Measurements from ENCODE around the gene CLCN1. TPM values are rescaled to one million over a fixed set of nuclear protein-coding genes. Genes with fewer than 3 reads are reported as not detected.

Gene CLCN1
- total RNA-seq, 4 donors from 2014 or later: not detected

DNA sequence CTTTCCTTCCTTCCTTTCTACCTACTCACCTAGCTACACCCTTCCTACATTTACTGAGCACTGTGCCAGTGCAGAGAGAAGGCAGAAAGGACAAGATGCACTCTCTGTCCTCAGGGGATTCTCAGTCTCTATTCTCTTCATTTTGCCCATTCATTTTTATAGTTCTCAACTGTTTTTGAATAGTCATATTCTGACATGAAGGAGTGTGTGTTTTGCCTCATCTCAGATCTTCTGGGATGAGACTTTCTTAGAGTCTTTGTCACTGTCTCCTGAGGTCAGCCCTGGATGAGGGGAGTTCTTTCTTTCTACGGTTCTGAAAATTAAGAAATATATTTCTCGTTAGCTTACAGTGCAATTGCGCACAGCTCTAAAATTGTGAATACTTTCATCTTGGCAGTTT is 21.3 kb downstream of the CLCN1 start:
- Histone ChIP-seq H3K27ac (no peak overlapping the region), H3K27me3 (no peaks in the 10 kb centered on the region), H3K36me3 (no peaks in the 10 kb centered on the region), H3K4me1 (no peaks in the 10 kb centered on the region), H3K9me3 (no peaks in the 10 kb centered on the region), H3K4me3 (replicated peaks in 1 of 3) (no peak overlapping the region)
- no peak for DNase-seq
- WGBS, 2 donors: 89 to 92% methylated on average over 3 of the region's 3 CpGs
- intact Hi-C loops (cut with DNase I): no loop called here
- TF ChIP-seq, protein P1, sequence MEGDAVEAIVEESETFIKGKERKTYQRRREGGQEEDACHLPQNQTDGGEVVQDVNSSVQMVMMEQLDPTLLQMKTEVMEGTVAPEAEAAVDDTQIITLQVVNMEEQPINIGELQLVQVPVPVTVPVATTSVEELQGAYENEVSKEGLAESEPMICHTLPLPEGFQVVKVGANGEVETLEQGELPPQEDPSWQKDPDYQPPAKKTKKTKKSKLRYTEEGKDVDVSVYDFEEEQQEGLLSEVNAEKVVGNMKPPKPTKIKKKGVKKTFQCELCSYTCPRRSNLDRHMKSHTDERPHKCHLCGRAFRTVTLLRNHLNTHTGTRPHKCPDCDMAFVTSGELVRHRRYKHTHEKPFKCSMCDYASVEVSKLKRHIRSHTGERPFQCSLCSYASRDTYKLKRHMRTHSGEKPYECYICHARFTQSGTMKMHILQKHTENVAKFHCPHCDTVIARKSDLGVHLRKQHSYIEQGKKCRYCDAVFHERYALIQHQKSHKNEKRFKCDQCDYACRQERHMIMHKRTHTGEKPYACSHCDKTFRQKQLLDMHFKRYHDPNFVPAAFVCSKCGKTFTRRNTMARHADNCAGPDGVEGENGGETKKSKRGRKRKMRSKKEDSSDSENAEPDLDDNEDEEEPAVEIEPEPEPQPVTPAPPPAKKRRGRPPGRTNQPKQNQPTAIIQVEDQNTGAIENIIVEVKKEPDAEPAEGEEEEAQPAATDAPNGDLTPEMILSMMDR (IDR thresholded peaks at IDR 0.05): no peak
- TF ChIP-seq POLR2A (IDR thresholded peaks at IDR 0.05): no peak

GRCh38 chr7:143341842-143342241 is 25.9 kb downstream of the CLCN1 start:
- 93 to 95% methylated on average over 7 to 8 of the region's 8 CpGs for WGBS, 2 donors
- TF ChIP-seq POLR2A (IDR thresholded peaks at IDR 0.05): no peak
- TF ChIP-seq, protein P1 (IDR thresholded peaks at IDR 0.05): no peak
- H3K27ac ChIP-seq: no peak overlapping the region
- H3K36me3 ChIP-seq: no peaks in the 10 kb centered on the region
- H3K27me3 ChIP-seq: no peaks in the 10 kb centered on the region
- H3K9me3 ChIP-seq: no peaks in the 10 kb centered on the region
- no peak for DNase-seq
- no peak overlapping the region for H3K4me3 ChIP-seq (replicated peaks in 1 of 3)
- intact Hi-C loops (cut with DNase I): no loop called here
- peaks cover 4 to 6% of the 10 kb centered on the region in 2 donors for H3K4me1 ChIP-seq

- no peak overlapping the region for H3K4me3 ChIP-seq (replicated peaks in 1 of 3)
- no peaks in the 10 kb centered on the region for H3K36me3 ChIP-seq
- TF ChIP-seq, protein P1 (IDR thresholded peaks at IDR 0.05): no peak
- no peak for TF ChIP-seq POLR2A (IDR thresholded peaks at IDR 0.05)
- intact Hi-C loops (cut with DNase I): no loop called here
- H3K4me1 ChIP-seq: peaks cover 4 to 6% of the 10 kb centered on the region in 2 donors
- no peaks in the 10 kb centered on the region for H3K27me3 ChIP-seq
- no peak overlapping the region for H3K27ac ChIP-seq
- no peak for DNase-seq
- no peaks in the 10 kb centered on the region for H3K9me3 ChIP-seq
- whole genome bisulfite sequencing, 2 donors: 60 to 93% methylated on average over 3 of the region's 3 CpGs
Observed at GRCh38 chr7:143343596-143343995, 27.7 kb downstream of the CLCN1 start.

GRCh38 chr7:143345428-143345900 is 29.6 kb downstream of the CLCN1 start:
- H3K27ac ChIP-seq: no peak overlapping the region
- no peaks in the 10 kb centered on the region for H3K36me3 ChIP-seq
- no peaks in the 10 kb centered on the region for H3K27me3 ChIP-seq
- 6 to 9% methylated on average over 19 to 22 of the region's 35 CpGs for WGBS, 2 donors
- H3K4me1 ChIP-seq: peaks cover 4 to 6% of the 10 kb centered on the region in 2 donors
- H3K9me3 ChIP-seq: no peaks in the 10 kb centered on the region
- peak; percentile 56 to 62 for DNase-seq
- intact Hi-C loops (cut with DNase I): no loop called here
- peak overlapping the region in 1 of 3 donors; percentile 3 for H3K4me3 ChIP-seq (replicated peaks in 1 of 3)
- no peak for TF ChIP-seq POLR2A (IDR thresholded peaks at IDR 0.05)
- TF ChIP-seq, protein P1 (IDR thresholded peaks at IDR 0.05): peak in 5 of 6 experiments; percentile 41 to 71 (median 46)

DNA sequence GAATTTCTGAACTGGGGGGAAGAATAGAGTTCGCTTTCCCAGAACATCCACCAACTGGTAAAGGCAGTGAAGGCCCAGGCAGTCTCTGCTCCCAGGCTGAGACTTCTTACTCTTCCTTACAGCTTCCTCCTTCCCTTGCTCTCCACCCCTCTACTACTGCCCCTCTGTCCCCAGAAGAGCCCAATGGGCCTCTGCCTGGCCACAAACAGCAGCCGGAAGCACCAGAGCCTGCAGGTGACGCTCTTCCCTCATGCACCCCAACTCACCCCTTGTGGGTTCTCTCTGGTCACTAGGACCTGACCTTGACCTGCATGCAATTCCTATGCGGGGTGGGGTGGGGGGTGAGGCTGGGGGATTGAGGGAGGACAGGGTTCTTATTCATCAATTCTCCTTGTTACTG is 30.1 kb downstream of the CLCN1 start:
- no peak overlapping the region for H3K27ac ChIP-seq
- peaks cover 4 to 6% of the 10 kb centered on the region in 2 donors for H3K4me1 ChIP-seq
- TF ChIP-seq POLR2A (IDR thresholded peaks at IDR 0.05): no peak
- TF ChIP-seq, protein P1 (IDR thresholded peaks at IDR 0.05): no peak
- no peaks in the 10 kb centered on the region for H3K27me3 ChIP-seq
- H3K36me3 ChIP-seq: no peaks in the 10 kb centered on the region
- intact Hi-C loops (cut with DNase I): no loop called here
- H3K4me3 ChIP-seq (replicated peaks in 1 of 3): no peak overlapping the region
- H3K9me3 ChIP-seq: no peaks in the 10 kb centered on the region
- DNase-seq: no peak
- WGBS, 2 donors: 69 to 86% methylated on average over 4 of the region's 4 CpGs
